Lower lobe of right lung (tissue), 2 donors: ENCODE results near the gene CYP46A1. TPM values are rescaled to one million over a fixed set of nuclear protein-coding genes. Genes with fewer than 3 reads are reported as not detected.

Source experiments
- ATAC-seq, 2 donors: fragments of 200-7000 bp; cut with Tn5 transposase; one replicate each; pipeline ENCODE4 v1.9.1; 2020 to 2022; ENCODE audit warnings: mild to moderate bottlenecking in 2 of 2, moderate library complexity in 2 of 2
- DNase-seq: peaks from one replicate; pipeline ENCODE4 v3.0.0-alpha.2; 2020
- H3K27ac ChIP-seq: fragments of 200-600 bp; one replicate; pipeline ENCODE4 v1.8.0; 2022
- H3K27me3 ChIP-seq: fragments of 200-600 bp; one replicate; pipeline ENCODE4 v1.8.0; 2022; ENCODE audit warnings: low read depth
- H3K36me3 ChIP-seq: fragments of 200-600 bp; one replicate; pipeline ENCODE4 v1.8.0; 2022; ENCODE audit warnings: mild to moderate bottlenecking
- H3K4me1 ChIP-seq: fragments of 200-600 bp; one replicate; pipeline ENCODE4 v1.8.0; 2022
- H3K4me3 ChIP-seq: fragments of 200-600 bp; one replicate; pipeline ENCODE4 v1.8.0; 2022; ENCODE audit warnings: mild to moderate bottlenecking
- H3K9me3 ChIP-seq: fragments of 200-600 bp; one replicate; pipeline ENCODE4 v1.8.0; 2022
- intact Hi-C: fragments of 100-400 bp; cut with DNase I; formaldehyde crosslinking; loops from one replicate; pipeline ENCODE4 v1.11.0; 2022
- total RNA-seq: library from RNA; stranded (reverse); fragmentation: NEBNext Ultra II Directional; extraction: Animal tissue kit (Norgen Biotek cat#: 25700); gene quantifications from one replicate; pipeline ENCODE4 v1.2.1, GENCODE V29; 2021
- TF ChIP-seq, protein P1 (sequence below): fragments of 200-600 bp; IDR thresholded peaks from one replicate; pipeline ENCODE4 v1.8.0; 2022; ENCODE audit warnings: antibody characterized with exemption, mild to moderate bottlenecking
- donor health status: DM: no; HTN: yes; CAD: no; lungs with severe emphysema.

Gene CYP46A1
- total RNA-seq, 1 donor from 2014 or later = 0.62 TPM

DNA sequence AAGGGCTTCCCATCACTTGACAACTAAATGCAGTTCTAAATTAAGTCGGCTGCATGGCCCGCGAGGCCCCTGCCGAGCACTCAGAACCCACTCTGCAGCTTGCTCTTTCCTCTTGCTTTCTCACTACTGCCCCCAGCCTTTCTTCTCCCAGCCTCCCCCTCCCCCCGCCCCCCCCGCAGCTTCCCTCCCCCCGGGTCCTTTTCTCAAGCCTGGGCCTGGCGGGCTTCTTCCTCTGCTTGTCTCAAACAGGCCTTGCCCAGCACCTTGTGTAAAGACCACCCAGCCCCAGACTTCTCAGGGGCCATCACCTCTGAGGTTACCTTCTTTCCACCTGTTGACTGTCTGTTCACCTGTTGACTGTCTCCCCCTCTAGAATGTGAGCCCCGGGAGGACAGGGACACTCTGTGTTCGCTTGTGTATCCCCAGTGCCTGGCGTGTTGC lies 1.1 kb downstream of the CYP46A1 start:
- Histone ChIP-seq H3K27me3 (peaks cover 11% of the 10 kb centered on the region), H3K9me3 (no peaks in the 10 kb centered on the region), H3K27ac (no peak overlapping the region), H3K36me3 (no peaks in the 10 kb centered on the region), H3K4me3 (no peak overlapping the region), H3K4me1 (peaks cover 17% of the 10 kb centered on the region)
- intact Hi-C loops = no loop called here
- TF ChIP-seq, protein P1, sequence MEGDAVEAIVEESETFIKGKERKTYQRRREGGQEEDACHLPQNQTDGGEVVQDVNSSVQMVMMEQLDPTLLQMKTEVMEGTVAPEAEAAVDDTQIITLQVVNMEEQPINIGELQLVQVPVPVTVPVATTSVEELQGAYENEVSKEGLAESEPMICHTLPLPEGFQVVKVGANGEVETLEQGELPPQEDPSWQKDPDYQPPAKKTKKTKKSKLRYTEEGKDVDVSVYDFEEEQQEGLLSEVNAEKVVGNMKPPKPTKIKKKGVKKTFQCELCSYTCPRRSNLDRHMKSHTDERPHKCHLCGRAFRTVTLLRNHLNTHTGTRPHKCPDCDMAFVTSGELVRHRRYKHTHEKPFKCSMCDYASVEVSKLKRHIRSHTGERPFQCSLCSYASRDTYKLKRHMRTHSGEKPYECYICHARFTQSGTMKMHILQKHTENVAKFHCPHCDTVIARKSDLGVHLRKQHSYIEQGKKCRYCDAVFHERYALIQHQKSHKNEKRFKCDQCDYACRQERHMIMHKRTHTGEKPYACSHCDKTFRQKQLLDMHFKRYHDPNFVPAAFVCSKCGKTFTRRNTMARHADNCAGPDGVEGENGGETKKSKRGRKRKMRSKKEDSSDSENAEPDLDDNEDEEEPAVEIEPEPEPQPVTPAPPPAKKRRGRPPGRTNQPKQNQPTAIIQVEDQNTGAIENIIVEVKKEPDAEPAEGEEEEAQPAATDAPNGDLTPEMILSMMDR = no peak
- ATAC-seq = no peak
- no peak for DNase-seq

DNA sequence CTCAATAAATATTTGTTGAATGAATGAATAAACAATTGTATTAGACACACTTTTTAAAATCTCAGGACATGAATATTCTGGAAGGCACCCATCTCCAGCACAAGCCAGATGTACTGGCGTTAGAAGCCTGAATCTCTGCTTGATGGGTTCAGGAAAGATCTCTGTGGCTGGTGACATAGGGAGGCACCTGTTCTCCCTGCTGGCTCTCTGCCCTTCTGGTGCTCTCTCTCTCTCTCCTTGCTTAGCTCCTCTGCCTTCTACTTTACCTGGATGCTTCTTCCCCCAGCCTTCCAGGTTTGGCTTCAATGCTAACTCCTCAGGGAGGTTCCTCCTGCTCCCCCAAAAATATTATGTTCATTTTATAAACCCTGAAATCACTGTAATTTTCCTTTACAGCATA lies 1.5 kb downstream of the CYP46A1 start:
- H3K4me3 ChIP-seq = no peak overlapping the region
- peaks cover 11% of the 10 kb centered on the region for H3K27me3 ChIP-seq
- no peaks in the 10 kb centered on the region for H3K36me3 ChIP-seq
- ATAC-seq (no peak), DNase-seq (no peak)
- H3K9me3 ChIP-seq = no peaks in the 10 kb centered on the region
- peaks cover 17% of the 10 kb centered on the region for H3K4me1 ChIP-seq
- no peak overlapping the region for H3K27ac ChIP-seq
- TF ChIP-seq, protein P1 = no peak
- intact Hi-C loops = no loop called here

DNA sequence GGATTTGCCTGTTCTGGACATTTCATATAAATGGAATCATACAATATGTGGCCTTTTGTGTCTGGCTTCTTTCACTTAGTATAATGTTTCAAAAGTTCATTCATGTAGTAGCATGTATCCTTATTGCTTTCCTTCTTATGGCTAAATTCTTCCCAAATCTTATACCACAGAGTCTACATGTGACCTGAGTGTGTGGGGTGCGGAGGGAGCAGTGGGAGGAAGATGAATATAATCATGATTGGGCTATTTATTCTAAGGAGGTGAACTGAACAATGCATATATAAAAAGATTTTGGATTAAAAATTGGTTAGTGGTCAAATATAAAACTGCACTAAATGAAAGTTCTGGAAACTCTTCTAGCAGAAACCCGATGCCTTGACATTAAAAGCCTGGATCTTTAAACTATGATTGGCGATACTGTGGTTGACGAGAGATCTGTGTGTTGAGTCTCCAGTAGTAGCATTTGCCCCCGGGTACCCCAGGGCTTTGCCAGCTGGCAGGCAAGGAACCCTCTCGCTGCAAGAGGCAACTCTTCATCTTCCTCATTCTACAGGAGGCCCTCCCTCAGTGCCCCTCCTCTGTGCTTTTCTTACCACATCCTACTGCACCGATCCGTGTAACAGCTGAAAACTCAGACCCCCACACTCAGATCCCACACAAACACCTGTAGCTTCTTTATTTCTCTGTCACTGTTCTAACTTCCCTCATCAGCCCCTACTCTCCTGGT lies 2.6 kb downstream of the CYP46A1 start:
- DNase-seq = no peak
- no peak overlapping the region for H3K4me3 ChIP-seq
- H3K9me3 ChIP-seq = no peaks in the 10 kb centered on the region
- intact Hi-C loops = no loop called here
- H3K4me1 ChIP-seq = peaks cover 17% of the 10 kb centered on the region
- no peaks in the 10 kb centered on the region for H3K36me3 ChIP-seq
- ATAC-seq = no peak
- TF ChIP-seq, protein P1 = no peak
- peaks cover 11% of the 10 kb centered on the region for H3K27me3 ChIP-seq
- H3K27ac ChIP-seq = no peak overlapping the region

DNA sequence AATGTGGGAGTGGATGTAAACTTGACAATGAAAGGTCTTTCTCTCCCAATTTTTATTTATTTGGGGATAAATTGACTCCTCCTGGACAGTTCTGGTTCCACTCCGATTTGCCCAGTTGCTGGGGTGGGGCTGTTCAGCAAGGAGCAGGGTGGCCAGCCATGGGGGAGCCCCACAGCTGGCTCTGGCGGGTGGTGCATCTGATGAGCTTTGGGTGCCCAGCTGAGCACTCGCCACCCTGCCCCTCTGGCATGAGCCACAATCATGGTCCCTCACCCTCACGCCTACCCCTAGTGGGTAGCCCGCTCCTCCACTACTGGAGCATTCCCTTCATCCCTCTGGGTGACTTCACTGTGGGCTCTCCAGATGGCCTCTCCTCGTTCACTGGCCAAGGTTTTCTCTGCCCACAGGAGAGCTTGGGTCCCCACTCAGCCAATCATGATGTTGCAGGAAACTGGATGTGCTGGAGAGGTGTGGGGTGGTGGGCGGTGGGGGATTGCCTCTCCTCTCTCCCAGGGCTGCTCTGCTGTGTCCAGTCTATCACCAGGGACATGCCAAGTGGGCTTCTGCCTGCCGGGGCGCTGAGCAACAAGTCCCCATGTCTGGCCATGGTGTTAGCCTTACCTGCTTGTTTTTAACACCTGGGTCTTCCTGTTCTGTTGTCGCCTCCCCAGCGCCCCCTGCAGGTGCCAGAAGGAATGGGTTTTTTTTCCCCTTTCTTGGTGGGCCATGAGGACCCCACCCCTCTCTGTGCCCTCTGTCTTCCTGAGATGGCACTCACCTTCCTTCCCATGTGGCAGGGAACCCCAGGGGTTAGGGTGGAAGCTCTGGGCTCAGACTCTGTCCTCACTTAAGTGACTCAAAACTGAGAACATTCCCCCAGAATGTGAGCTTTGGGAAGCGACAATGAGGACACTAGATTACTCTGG lies 3.4 kb downstream of the CYP46A1 start:
- TF ChIP-seq, protein P1 = peak; percentile 61
- no peak overlapping the region for H3K4me3 ChIP-seq
- H3K27me3 ChIP-seq = peaks cover 11% of the 10 kb centered on the region
- no peak overlapping the region for H3K27ac ChIP-seq
- no peaks in the 10 kb centered on the region for H3K36me3 ChIP-seq
- intact Hi-C loops = no loop called here
- ATAC-seq (no peak), DNase-seq (no peak)
- H3K4me1 ChIP-seq = peaks cover 17% of the 10 kb centered on the region
- H3K9me3 ChIP-seq = no peaks in the 10 kb centered on the region

DNA sequence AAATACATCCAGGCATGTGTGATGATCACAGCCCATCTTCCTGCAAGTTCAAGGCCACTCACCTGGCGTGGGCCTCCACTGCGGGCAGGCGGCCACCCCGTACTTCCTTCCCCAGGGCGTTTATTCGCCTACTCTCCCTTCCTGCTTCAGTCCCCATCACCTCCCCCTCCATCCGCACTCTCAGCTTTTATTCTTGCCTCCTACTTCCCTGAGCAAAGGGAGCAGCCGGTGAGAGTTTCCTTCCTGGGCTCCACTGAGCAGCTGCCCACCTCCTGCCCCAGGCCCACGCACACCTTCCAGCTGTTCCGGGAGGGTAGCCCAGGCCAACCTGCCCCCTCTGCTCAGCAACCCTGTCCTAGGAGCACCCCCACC lies 4.1 kb downstream of the CYP46A1 start:
- Histone ChIP-seq H3K4me3 (no peak overlapping the region), H3K36me3 (no peaks in the 10 kb centered on the region), H3K4me1 (peaks cover 10% of the 10 kb centered on the region), H3K27ac (no peak overlapping the region), H3K27me3 (peaks cover 11% of the 10 kb centered on the region), H3K9me3 (no peaks in the 10 kb centered on the region)
- intact Hi-C loops = no loop called here
- ATAC-seq = no peak
- TF ChIP-seq, protein P1 = no peak
- no peak for DNase-seq
